Measurements from ENCODE around the gene NOXRED1. TPM values are rescaled to one million over a fixed set of nuclear protein-coding genes. Genes with fewer than 3 reads are reported as not detected.

The NOXRED1 gene
- total RNA-seq, 1 donor from 2014 or later: 0.04 TPM

GRCh38 chr14:77406086-77406485 lies 17.2 kb downstream of the NOXRED1 start:
- no peak for TF ChIP-seq CTCF (IDR thresholded peaks at IDR 0.05; ENCODE audit: insufficient read depth, low read length, poor library complexity, severe bottlenecking)
- Histone ChIP-seq H3K4me3 (ENCODE audit: low read depth, low read length) (no peak overlapping the region), H3K36me3 (ENCODE audit: control insufficient read depth, insufficient read depth, low read length) (no peaks in the 10 kb centered on the region), H3K27me3 (ENCODE audit: control insufficient read depth, insufficient read depth, low read length) (no peaks in the 10 kb centered on the region)
- DNase-seq (ENCODE audit: low read depth): no peak

- no peak for TF ChIP-seq CTCF (IDR thresholded peaks at IDR 0.05; ENCODE audit: insufficient read depth, low read length, poor library complexity, severe bottlenecking)
Observed at GRCh38 chr14:77403768-77404167, 19.6 kb downstream of the NOXRED1 start.

GRCh38 chr14:77400216-77400615 lies 23.1 kb downstream of the NOXRED1 start:
- H3K36me3 ChIP-seq (ENCODE audit: control insufficient read depth, insufficient read depth, low read length): no peaks in the 10 kb centered on the region
- no peak overlapping the region for H3K4me3 ChIP-seq (ENCODE audit: low read depth, low read length)
- no peaks in the 10 kb centered on the region for H3K27me3 ChIP-seq (ENCODE audit: control insufficient read depth, insufficient read depth, low read length)
- no peak for TF ChIP-seq CTCF (IDR thresholded peaks at IDR 0.05; ENCODE audit: insufficient read depth, low read length, poor library complexity, severe bottlenecking)
- no peak for DNase-seq (ENCODE audit: low read depth)

More at GRCh38 chr14:77403768-77404167, 19.6 kb downstream of the NOXRED1 start:
- no peak for DNase-seq (ENCODE audit: low read depth)
- no peak overlapping the region for H3K4me3 ChIP-seq (ENCODE audit: low read depth, low read length)
- no peaks in the 10 kb centered on the region for H3K36me3 ChIP-seq (ENCODE audit: control insufficient read depth, insufficient read depth, low read length)
- H3K27me3 ChIP-seq (ENCODE audit: control insufficient read depth, insufficient read depth, low read length): no peaks in the 10 kb centered on the region

GRCh38 chr14:77390188-77390587 lies 33.1 kb downstream of the NOXRED1 start:
- H3K27me3 ChIP-seq (ENCODE audit: control insufficient read depth, insufficient read depth, low read length): no peaks in the 10 kb centered on the region
- no peak for TF ChIP-seq CTCF (IDR thresholded peaks at IDR 0.05; ENCODE audit: insufficient read depth, low read length, poor library complexity, severe bottlenecking)
- DNase-seq (ENCODE audit: low read depth): no peak
- no peaks in the 10 kb centered on the region for H3K36me3 ChIP-seq (ENCODE audit: control insufficient read depth, insufficient read depth, low read length)
- H3K4me3 ChIP-seq (ENCODE audit: low read depth, low read length): no peak overlapping the region

- H3K27me3 ChIP-seq (ENCODE audit: control insufficient read depth, insufficient read depth, low read length): no peaks in the 10 kb centered on the region
- no peaks in the 10 kb centered on the region for H3K36me3 ChIP-seq (ENCODE audit: control insufficient read depth, insufficient read depth, low read length)
- no peak overlapping the region for H3K4me3 ChIP-seq (ENCODE audit: low read depth, low read length)
- TF ChIP-seq CTCF (IDR thresholded peaks at IDR 0.05; ENCODE audit: insufficient read depth, low read length, poor library complexity, severe bottlenecking): no peak
- no peak for DNase-seq (ENCODE audit: low read depth)
Observed at GRCh38 chr14:77378701-77379100, 44.6 kb downstream of the NOXRED1 start.

- DNase-seq (ENCODE audit: low read depth): no peak
- Histone ChIP-seq H3K4me3 (ENCODE audit: low read depth, low read length) (peak overlapping the region; percentile 73), H3K27me3 (ENCODE audit: control insufficient read depth, insufficient read depth, low read length) (no peaks in the 10 kb centered on the region), H3K36me3 (ENCODE audit: control insufficient read depth, insufficient read depth, low read length) (no peaks in the 10 kb centered on the region)
- TF ChIP-seq CTCF (IDR thresholded peaks at IDR 0.05; ENCODE audit: insufficient read depth, low read length, poor library complexity, severe bottlenecking): no peak
Observed at GRCh38 chr14:77377502-77377844, 45.9 kb downstream of the NOXRED1 start.

Measured in kidney epithelial cell (primary cell).